HepG2 (cell line): ENCODE results near the gene DAB2IP. TPM values are rescaled to one million over a fixed set of nuclear protein-coding genes. Genes with fewer than 3 reads are reported as not detected.

ENCODE experiments used
- ATAC-seq: fragments of 200-7000 bp; cut with Tn5 transposase; 3 replicates; pipeline ENCODE4 v1.9.1; 2020; ENCODE audit warnings: mild to moderate bottlenecking, moderate library complexity
- BruUV-seq: library from RNA; stranded (reverse); fragments of 400-500 nt; replicated peaks from 2 replicates; lab custom pipeline; 2021; lab: Mats Ljungman, UMichigan
- CTCF ChIA-PET: fragments of 300-600 bp; formaldehyde crosslinking; extraction: SDS; loops from one replicate; lab custom pipeline; 2021; ENCODE audit warnings: low total read pairs, inconsistent platforms, low intra/inter-chr PET ratio; lab: Yijun Ruan, JAX
- POLR2A ChIA-PET: fragments of 350-600 bp; sonication (Branson Sonifier 250); formaldehyde crosslinking; loops from one replicate; lab custom pipeline; 2020; ENCODE audit warnings: antibody characterized with exemption, inconsistent platforms; lab: Yijun Ruan, JAX
- DNase-seq: peaks from one replicate; pipeline ENCODE4 v3.0.0-alpha.2; 2015; ENCODE audit warnings: low spot score
- FAIRE-seq: peaks from 3 replicates; lab custom pipeline; 2011; peaks lifted over from hg19 to GRCh38; lab: Jason Lieb, UNC
- H2AFZ ChIP-seq: one replicate; pipeline ENCODE4 v1.6.1; 2011; ENCODE audit warnings: low read length, inconsistent platforms
- H3K27ac ChIP-seq: fragments of 300-600 bp; 3 replicates; pipeline ENCODE4 v1.8.0; 2011; ENCODE audit warnings: mixed run types, mild to moderate bottlenecking, mixed read lengths, low read length, inconsistent platforms; ENCODE audit not compliant: insufficient read depth; ENCODE audit errors: extremely low read length
- H3K27me3 ChIP-seq, 2 experiments: fragments of 200-600 bp in 1 of 2; 2 replicates in 1 of 2; 3 replicates in 1 of 2; pipeline versions ENCODE4 v1.6.0 to v1.8.0; 2011; ENCODE audit warnings: low read length in 2 of 2, mild to moderate bottlenecking in 2 of 2, moderate library complexity in 2 of 2, inconsistent platforms in 1 of 2; ENCODE audit not compliant: insufficient read depth in 2 of 2, control insufficient read depth in 1 of 2
- H3K36me3 ChIP-seq, 2 experiments: fragments of 200-600 bp in 1 of 2; replicated peaks in 1 of 2; 2 replicates in 1 of 2; 3 replicates in 1 of 2; pipeline versions ENCODE4 v1.5.1 to v1.8.0; 2011; ENCODE audit warnings: low read length in 2 of 2, inconsistent platforms in 1 of 2; ENCODE audit not compliant: insufficient read depth in 2 of 2, control insufficient read depth in 1 of 2
- H3K4me1 ChIP-seq: 2 replicates; pipeline ENCODE4 v1.5.1; 2012; ENCODE audit warnings: low read length, inconsistent platforms; ENCODE audit not compliant: insufficient read depth
- H3K4me2 ChIP-seq: 2 replicates; pipeline ENCODE4 v1.6.0; 2011; ENCODE audit warnings: low read depth, low read length, inconsistent platforms
- H3K4me3 ChIP-seq, 3 experiments: fragments of 200-600 bp in 1 of 3; sonication (generic), shearing (Covaris generic) in 1 of 3; replicated peaks in 1 of 3; 2 replicates each; pipeline ENCODE4 v1.5.1; 2011 to 2016; ENCODE audit warnings: low read length in 3 of 3, inconsistent platforms in 2 of 3, low read depth in 2 of 3, mild to moderate bottlenecking in 2 of 3, control low read depth in 1 of 3, mixed read lengths in 1 of 3; ENCODE audit not compliant: insufficient read depth in 1 of 3
- H3K79me2 ChIP-seq: one replicate; pipeline ENCODE4 v1.6.1; 2011; ENCODE audit warnings: low read length, inconsistent platforms; ENCODE audit not compliant: insufficient read depth
- H3K9ac ChIP-seq: 2 replicates; pipeline ENCODE4 v1.6.0; 2011; ENCODE audit warnings: mild to moderate bottlenecking, low read depth, low read length, inconsistent platforms; ENCODE audit not compliant: insufficient read depth
- H3K9me3 ChIP-seq: 2 replicates; pipeline ENCODE4 v1.5.1; 2012; ENCODE audit warnings: mild to moderate bottlenecking, low read length
- H4K20me1 ChIP-seq: 2 replicates; pipeline ENCODE4 v1.6.0; 2011; ENCODE audit warnings: inconsistent platforms, mild to moderate bottlenecking, low read length, moderate library complexity; ENCODE audit not compliant: insufficient read depth
- DPF2 ChIP-seq: sonication (generic); formaldehyde crosslinking; IDR thresholded peaks from 2 replicates; pipeline ENCODE4 v1.4.0; 2020; ENCODE audit warnings: mild to moderate bottlenecking, low read depth, missing genetic modification reagents, borderline replicate concordance
- ELF4 ChIP-seq: sonication (generic); formaldehyde crosslinking; IDR thresholded peaks from 2 replicates; pipeline ENCODE4 v1.5.0; 2020; ENCODE audit warnings: missing genetic modification reagents, mild to moderate bottlenecking, moderate library complexity, borderline replicate concordance
- KDM4B ChIP-seq: sonication (generic); formaldehyde crosslinking; IDR thresholded peaks from 2 replicates; pipeline ENCODE4 v1.4.0; 2020; ENCODE audit warnings: missing genetic modification reagents
- KLF15 ChIP-seq: sonication (generic); formaldehyde crosslinking; IDR thresholded peaks from 2 replicates; pipeline ENCODE4 v1.8.1; 2023; ENCODE audit warnings: borderline replicate concordance, mild to moderate bottlenecking, inconsistent platforms, missing genetic modification reagents, mixed read lengths
- MAFF ChIP-seq: IDR thresholded peaks from 2 replicates; pipeline ENCODE4 v1.6.1; 2011; ENCODE audit warnings: low read depth, low read length, improper control_type of control experiment
- NCOA5 ChIP-seq: sonication (generic); formaldehyde crosslinking; IDR thresholded peaks from 2 replicates; pipeline ENCODE4 v1.4.0; 2020; ENCODE audit warnings: missing genetic modification reagents
- NFE2L1 ChIP-seq: sonication (generic); formaldehyde crosslinking; IDR thresholded peaks from 2 replicates; pipeline ENCODE4 v1.4.0; 2020; ENCODE audit warnings: missing genetic modification reagents, mild to moderate bottlenecking, borderline replicate concordance
- NFE2L2 ChIP-seq: fragments of 150-350 bp; IDR thresholded peaks from 2 replicates; pipeline ENCODE4 v1.6.1; 2014; ENCODE audit warnings: low read length
- NFIC ChIP-seq: IDR thresholded peaks from 2 replicates; pipeline ENCODE4 v1.6.1; 2012; ENCODE audit warnings: mild to moderate bottlenecking, low read length, inconsistent platforms
- NKX3-1 ChIP-seq: sonication (generic); formaldehyde crosslinking; IDR thresholded peaks from 2 replicates; pipeline ENCODE4 v1.5.0; 2020; ENCODE audit warnings: missing genetic modification reagents
- PRMT3 ChIP-seq: sonication (generic); formaldehyde crosslinking; IDR thresholded peaks from 2 replicates; pipeline ENCODE4 v1.8.1; 2022; ENCODE audit warnings: low read depth, mild to moderate bottlenecking, moderate library complexity, missing genetic modification reagents, borderline replicate concordance
- ZNF331 ChIP-seq: sonication (generic); formaldehyde crosslinking; IDR thresholded peaks from 2 replicates; pipeline ENCODE4 v1.4.0; 2020; ENCODE audit warnings: missing genetic modification reagents
- ZNF605 ChIP-seq: sonication (generic); formaldehyde crosslinking; IDR thresholded peaks from 2 replicates; pipeline ENCODE4 v1.8.0; 2022; ENCODE audit warnings: mild to moderate bottlenecking, missing genetic modification reagents
- ZNF652 ChIP-seq: IDR thresholded peaks from 2 replicates; pipeline ENCODE4 v1.6.1; 2016; ENCODE audit warnings: low read depth, borderline replicate concordance
- ZNF7 ChIP-seq: IDR thresholded peaks from 2 replicates; pipeline ENCODE4 v1.6.1; 2016; ENCODE audit warnings: missing biosample characterization, missing genetic modification reagents
- ZSCAN22 ChIP-seq: sonication (generic); formaldehyde crosslinking; IDR thresholded peaks from 2 replicates; pipeline ENCODE4 v1.4.0; 2020; ENCODE audit warnings: mild to moderate bottlenecking, missing genetic modification reagents
- WGBS: methylation state at CpG from one replicate; pipeline ENCODE4 v1.1.6; 2017; ENCODE audit warnings: low lambda C conversion rate; 5-methylcytosine and 5-hydroxymethylcytosine counted together
- in situ Hi-C: cut with HindIII; loops from 2 replicates; pipeline ENCODE4 v1.10.0; 2017; ENCODE audit warnings: low pct_unique_long_range_greater_than_20kb; ENCODE audit not compliant: extremely low pct_ligation_motif_present
- intact Hi-C: fragments of 100-400 bp; cut with micrococcal nuclease; formaldehyde crosslinking; loops from one replicate; pipeline ENCODE4 v1.10.0; 2022; ENCODE audit not compliant: unreplicated experiment
- polyA plus RNA-seq, 8 experiments: library from polyadenylated mRNA; depleted of rRNA in 3 of 8; stranded (reverse) in 7 of 8; unstranded in 1 of 8; fragments of >200 nt; fragmentation: Illumina TruSeq in 4 of 8; extraction: Trizol in 4 of 8; gene quantifications; 2 replicates each; pipeline versions ENCODE4 v1.2.1 to v1.2.3, GENCODE V29; 2011 to 2016; ENCODE audit warnings: low read depth in 4 of 8, missing spikeins in 1 of 8, mixed read lengths in 1 of 8; ENCODE audit not compliant: insufficient read depth in 1 of 8
- total RNA-seq, 5 experiments: library from RNA; depleted of rRNA; stranded (reverse); fragments of >200 nt; fragmentation: Illumina TruSeq; extraction: Trizol; gene quantifications; 2 replicates each; pipeline ENCODE4 v1.2.3, GENCODE V29; 2016; ENCODE audit warnings: low read depth in 1 of 5
- TF ChIP-seq, protein P1 (sequence below): sonication (generic); formaldehyde crosslinking; IDR thresholded peaks from 2 replicates; pipeline ENCODE4 v1.5.0; 2020; ENCODE audit warnings: missing genetic modification reagents
- TF ChIP-seq, protein P2 (sequence below): sonication (generic); formaldehyde crosslinking; IDR thresholded peaks from 2 replicates; pipeline ENCODE4 v1.8.0; 2023; ENCODE audit warnings: mild to moderate bottlenecking, missing genetic modification reagents
- TF ChIP-seq, protein P3 (sequence below): sonication (generic); formaldehyde crosslinking; IDR thresholded peaks from 2 replicates; pipeline ENCODE4 v1.8.1; 2023; ENCODE audit warnings: missing genetic modification reagents, mild to moderate bottlenecking, borderline replicate concordance

Gene DAB2IP
- total and polyA plus RNA-seq, 2 of the 13 experiments (the other 11 are each of a cell fraction or from before 2014, with no cell fraction given): 25.3 to 37.9 TPM

DNA sequence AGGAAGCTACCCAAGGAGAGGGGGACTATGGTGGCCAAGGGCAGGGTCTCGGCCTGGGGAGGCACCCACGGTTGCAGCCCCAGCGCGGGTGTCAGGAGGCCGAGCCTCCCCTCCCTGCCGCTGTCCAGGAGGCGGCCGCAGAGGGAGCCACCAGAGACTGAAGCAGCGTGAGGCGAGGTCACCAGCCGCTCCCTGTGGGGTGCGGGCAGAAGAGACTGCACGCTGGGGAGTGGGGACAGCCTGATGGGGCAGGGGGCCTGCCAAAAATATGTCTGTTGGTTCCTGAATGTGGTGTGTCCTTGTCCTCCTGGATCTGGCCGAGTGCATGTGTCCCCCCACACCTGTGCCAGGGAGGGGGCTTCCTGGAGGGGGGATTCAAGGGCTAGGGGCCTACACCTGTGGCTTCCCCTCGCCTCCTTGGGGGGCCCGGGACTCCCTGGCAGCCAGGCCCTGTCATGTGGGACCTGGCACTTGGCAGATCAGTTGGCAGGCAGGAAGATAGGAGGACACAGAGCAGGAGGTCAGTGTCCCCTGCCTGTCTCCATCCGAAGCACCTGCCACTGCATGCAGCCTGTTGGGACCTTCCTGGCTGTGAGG lies 131.2 kb downstream of the DAB2IP start:
- ATAC-seq: no peak
- Histone ChIP-seq H3K27ac (no peak overlapping the region), H3K27me3 (no peaks in the 10 kb centered on the region)
- no TSS peak for BruUV-seq
- WGBS: 97% methylated on average over 15 of the region's 17 CpGs
- no peak for FAIRE-seq
- TF ChIP-seq ELF4 (CRISPR knock-in tag): no peak
- TF ChIP-seq NFE2L1 (CRISPR knock-in tag): no peak
- TF ChIP-seq NCOA5 (CRISPR knock-in tag): no peak
- TF ChIP-seq PRMT3: no peak
- no peak for TF ChIP-seq NFIC
- no peak for TF ChIP-seq KDM4B (CRISPR knock-in tag)
- TF ChIP-seq, all 625 proteins: peak for 0
- in situ Hi-C loops: no loop called here
- ChIA-PET CTCF (no interaction called here), POLR2A (no interaction called here)
- DNase-seq: no peak
- Histone ChIP-seq H3K4me1 (no peaks in the 10 kb centered on the region), H3K79me2 (no peaks in the 10 kb centered on the region), H3K9ac (no peak overlapping the region), H4K20me1 (no peaks in the 10 kb centered on the region), H3K36me3 (peaks cover 32 to 47% of the 10 kb centered on the region in 2 experiments; a peak in 4 of 5 replicates), H3K4me3 (no peak overlapping the region), H3K9me3 (no peaks in the 10 kb centered on the region), H2AFZ (no peak overlapping the region), H3K4me2 (no peak overlapping the region)
- intact Hi-C loops: no loop called here

DNA sequence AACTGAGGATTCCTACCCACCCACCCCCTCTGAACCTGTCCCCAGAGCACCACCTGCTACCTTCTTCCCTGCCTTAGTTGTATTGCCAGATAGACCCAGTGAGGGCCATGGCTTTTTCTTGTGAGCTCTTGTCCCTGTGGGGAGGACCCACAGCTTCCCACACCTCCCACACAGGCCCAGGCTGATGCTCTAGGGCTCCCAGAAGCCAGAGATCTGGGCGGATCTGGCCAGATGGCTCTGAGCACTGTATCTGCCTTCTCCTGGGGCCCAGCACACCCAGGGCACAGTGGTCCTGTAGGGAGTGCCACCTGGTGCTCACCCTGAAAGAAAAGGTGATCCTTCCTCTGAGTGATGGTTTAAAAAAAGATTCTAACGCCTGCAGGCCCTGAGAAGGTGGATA lies 131.7 kb downstream of the DAB2IP start:
- no peak overlapping the region for H2AFZ ChIP-seq
- in situ Hi-C loops: no loop called here
- no peak for DNase-seq
- no peaks in the 10 kb centered on the region for H3K79me2 ChIP-seq
- WGBS: 100% methylated on average over 1 of the region's 2 CpGs
- ATAC-seq: no peak
- H3K27ac ChIP-seq: no peak overlapping the region
- BruUV-seq: no TSS peak
- no peak overlapping the region for H3K4me2 ChIP-seq
- no peaks in the 10 kb centered on the region for H3K4me1 ChIP-seq
- CTCF ChIA-PET: no interaction called here
- no peak overlapping the region for H3K4me3 ChIP-seq
- no peaks in the 10 kb centered on the region for H4K20me1 ChIP-seq
- no peaks in the 10 kb centered on the region for H3K9me3 ChIP-seq
- H3K27me3 ChIP-seq: no peaks in the 10 kb centered on the region
- POLR2A ChIA-PET: no interaction called here
- no peak for FAIRE-seq
- no peak overlapping the region for H3K9ac ChIP-seq
- intact Hi-C loops: no loop called here
- H3K36me3 ChIP-seq: peaks cover 32 to 42% of the 10 kb centered on the region in 2 experiments; a peak in 4 of 5 replicates
- no peak for TF ChIP-seq ZNF605
- no peak for TF ChIP-seq KLF15 (CRISPR knock-in tag)
- TF ChIP-seq, protein P1, sequence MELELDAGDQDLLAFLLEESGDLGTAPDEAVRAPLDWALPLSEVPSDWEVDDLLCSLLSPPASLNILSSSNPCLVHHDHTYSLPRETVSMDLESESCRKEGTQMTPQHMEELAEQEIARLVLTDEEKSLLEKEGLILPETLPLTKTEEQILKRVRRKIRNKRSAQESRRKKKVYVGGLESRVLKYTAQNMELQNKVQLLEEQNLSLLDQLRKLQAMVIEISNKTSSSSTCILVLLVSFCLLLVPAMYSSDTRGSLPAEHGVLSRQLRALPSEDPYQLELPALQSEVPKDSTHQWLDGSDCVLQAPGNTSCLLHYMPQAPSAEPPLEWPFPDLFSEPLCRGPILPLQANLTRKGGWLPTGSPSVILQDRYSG (CRISPR knock-in tag): no peak
- no peak for TF ChIP-seq MAFF
- no peak for TF ChIP-seq DPF2 (CRISPR knock-in tag)
- TF ChIP-seq NFE2L2: no peak
- no peak for TF ChIP-seq NKX3-1 (CRISPR knock-in tag)
- no peak for TF ChIP-seq ZNF331
- TF ChIP-seq ZNF652 (CRISPR knock-in tag): no peak
- TF ChIP-seq, protein P2, sequence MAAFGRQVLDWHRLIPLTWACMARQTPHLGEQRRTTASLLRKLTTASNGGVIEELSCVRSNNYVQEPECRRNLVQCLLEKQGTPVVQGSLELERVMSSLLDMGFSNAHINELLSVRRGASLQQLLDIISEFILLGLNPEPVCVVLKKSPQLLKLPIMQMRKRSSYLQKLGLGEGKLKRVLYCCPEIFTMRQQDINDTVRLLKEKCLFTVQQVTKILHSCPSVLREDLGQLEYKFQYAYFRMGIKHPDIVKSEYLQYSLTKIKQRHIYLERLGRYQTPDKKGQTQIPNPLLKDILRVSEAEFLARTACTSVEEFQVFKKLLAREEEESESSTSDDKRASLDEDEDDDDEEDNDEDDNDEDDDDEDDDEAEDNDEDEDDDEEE (CRISPR knock-in tag): no peak
- no peak for TF ChIP-seq ZNF7 (CRISPR knock-in tag)
- TF ChIP-seq, protein P3, sequence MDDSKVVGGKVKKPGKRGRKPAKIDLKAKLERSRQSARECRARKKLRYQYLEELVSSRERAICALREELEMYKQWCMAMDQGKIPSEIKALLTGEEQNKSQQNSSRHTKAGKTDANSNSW (CRISPR knock-in tag): no peak
- TF ChIP-seq ZSCAN22 (CRISPR knock-in tag): no peak
